Mucosa of rectum (tissue), 2 donors: Measurements from ENCODE around the gene OPRD1.
"Not testable (repeated sequence)": the region's sequence is repeated elsewhere in the genome, so short reads cannot be mapped to it uniquely, and the experiment has no call there.

Experiments
- H3K27ac ChIP-seq, 2 donors: one replicate each; pipeline ENCODE4 v1.7.0; 2013; ENCODE audit warnings: inconsistent platforms in 2 of 2, low read depth in 2 of 2, low read length in 2 of 2
- H3K27me3 ChIP-seq, 2 donors: one replicate each; pipeline ENCODE4 v1.7.0; 2013; ENCODE audit warnings: low read length in 2 of 2; ENCODE audit not compliant: control insufficient read depth in 2 of 2, insufficient read depth in 2 of 2
- H3K36me3 ChIP-seq, 2 donors: one replicate each; pipeline ENCODE4 v1.7.0; 2013; ENCODE audit warnings: low read length in 2 of 2; ENCODE audit not compliant: control insufficient read depth in 2 of 2, insufficient read depth in 2 of 2
- H3K4me1 ChIP-seq, 2 donors: one replicate each; pipeline ENCODE4 v1.7.0; 2013; ENCODE audit warnings: low read length in 2 of 2, mild to moderate bottlenecking in 1 of 2; ENCODE audit not compliant: control insufficient read depth in 2 of 2, insufficient read depth in 2 of 2
- H3K4me3 ChIP-seq, 2 donors: one replicate each; pipeline ENCODE4 v1.7.0; 2013; ENCODE audit warnings: low read length in 2 of 2
- H3K9ac ChIP-seq, 2 donors: one replicate each; pipeline ENCODE4 v1.7.0; 2013; ENCODE audit warnings: low read length in 2 of 2, low read depth in 1 of 2, mild to moderate bottlenecking in 1 of 2
- H3K9me3 ChIP-seq, 2 donors: one replicate each; pipeline ENCODE4 v1.7.0; 2013; ENCODE audit warnings: low read length in 2 of 2; ENCODE audit not compliant: control insufficient read depth in 2 of 2
- donor health status: healthy.
- donor health status: Normal muscosa, but diverticular disease.

The OPRD1 gene

GRCh38 chr1:28781305-28781704 lies 30.7 kb upstream of the OPRD1 start:
- no peak overlapping the region for H3K27ac ChIP-seq
- no peaks in the 10 kb centered on the region for H3K9me3 ChIP-seq
- H3K4me1 ChIP-seq, result no peaks in the 10 kb centered on the region
- no peaks in the 10 kb centered on the region for H3K27me3 ChIP-seq
- H3K9ac ChIP-seq, result no peak overlapping the region
- no peak overlapping the region for H3K4me3 ChIP-seq
- no peaks in the 10 kb centered on the region for H3K36me3 ChIP-seq

DNA sequence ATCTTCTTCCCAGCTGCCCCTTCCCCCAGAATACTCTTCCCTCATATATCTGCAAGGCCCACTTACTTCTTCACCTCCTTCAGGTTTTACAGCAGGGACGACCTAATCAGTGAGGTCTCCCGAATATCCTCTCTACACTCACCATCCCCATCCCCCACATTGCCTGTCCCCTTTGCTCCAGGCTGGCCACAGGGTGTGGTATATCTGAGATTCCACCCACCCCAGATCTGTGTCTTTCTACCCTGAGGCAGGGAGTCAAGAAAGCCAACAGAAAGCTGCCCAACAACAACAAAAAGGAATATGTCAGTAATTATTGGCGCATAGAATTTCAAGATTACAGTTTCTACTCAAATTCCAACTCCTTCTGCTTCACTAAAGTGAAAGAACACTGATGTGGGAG lies 30.0 kb upstream of the OPRD1 start:
- Histone ChIP-seq H3K4me1 (no peaks in the 10 kb centered on the region), H3K36me3 (no peaks in the 10 kb centered on the region), H3K4me3 (no peak overlapping the region), H3K27me3 (no peaks in the 10 kb centered on the region), H3K9me3 (no peaks in the 10 kb centered on the region), H3K27ac (no peak overlapping the region), H3K9ac (no peak overlapping the region)

DNA sequence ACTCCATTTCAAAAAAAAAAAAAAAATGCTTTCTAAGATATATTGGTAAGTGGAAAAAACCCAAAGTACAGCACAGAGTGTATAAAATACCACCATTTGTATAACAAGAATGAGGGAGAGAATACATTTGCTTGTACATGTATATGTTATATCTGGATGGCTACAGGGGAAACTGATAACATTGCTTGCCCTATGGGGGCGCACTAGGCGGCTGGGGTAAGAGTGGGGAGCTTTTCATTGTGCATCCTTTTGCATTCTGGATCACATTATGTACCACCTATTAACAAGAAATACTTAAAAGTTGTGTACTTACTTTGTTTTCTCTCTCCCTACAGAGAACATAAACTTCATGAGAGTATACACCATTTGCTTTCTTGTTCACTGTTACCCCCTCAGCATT lies 28.6 kb upstream of the OPRD1 start:
- H3K4me1 ChIP-seq, result no peaks in the 10 kb centered on the region
- no peak overlapping the region for H3K27ac ChIP-seq
- H3K9me3 ChIP-seq, result no peaks in the 10 kb centered on the region
- H3K36me3 ChIP-seq, result no peaks in the 10 kb centered on the region
- no peaks in the 10 kb centered on the region for H3K27me3 ChIP-seq
- H3K9ac ChIP-seq, result no peak overlapping the region
- H3K4me3 ChIP-seq, result no peak overlapping the region

DNA sequence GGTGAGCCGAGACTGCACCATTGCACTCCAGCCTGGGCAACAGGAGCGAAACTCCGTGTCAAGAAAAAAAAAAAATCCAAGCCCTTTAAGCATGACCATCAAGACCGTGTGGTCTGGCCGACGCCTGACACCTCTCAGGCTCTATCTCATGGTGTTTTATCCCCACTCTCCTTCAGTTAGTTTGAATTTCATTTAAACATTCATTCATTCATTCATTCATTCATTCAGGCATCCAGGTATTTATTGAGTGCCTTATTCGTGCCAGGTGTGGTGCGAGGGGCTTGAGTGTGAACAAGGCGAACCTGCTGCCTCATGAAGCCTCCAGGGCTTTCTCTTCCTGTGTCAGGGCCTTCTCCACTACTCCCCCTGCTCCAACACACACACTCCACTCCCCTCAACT lies 22.6 kb upstream of the OPRD1 start:
- no peaks in the 10 kb centered on the region for H3K36me3 ChIP-seq
- H3K4me1 ChIP-seq, result no peaks in the 10 kb centered on the region
- H3K4me3 ChIP-seq, result no peak overlapping the region
- H3K9ac ChIP-seq, result no peak overlapping the region
- H3K9me3 ChIP-seq, result no peaks in the 10 kb centered on the region
- H3K27me3 ChIP-seq, result no peaks in the 10 kb centered on the region
- H3K27ac ChIP-seq, result no peak overlapping the region

DNA sequence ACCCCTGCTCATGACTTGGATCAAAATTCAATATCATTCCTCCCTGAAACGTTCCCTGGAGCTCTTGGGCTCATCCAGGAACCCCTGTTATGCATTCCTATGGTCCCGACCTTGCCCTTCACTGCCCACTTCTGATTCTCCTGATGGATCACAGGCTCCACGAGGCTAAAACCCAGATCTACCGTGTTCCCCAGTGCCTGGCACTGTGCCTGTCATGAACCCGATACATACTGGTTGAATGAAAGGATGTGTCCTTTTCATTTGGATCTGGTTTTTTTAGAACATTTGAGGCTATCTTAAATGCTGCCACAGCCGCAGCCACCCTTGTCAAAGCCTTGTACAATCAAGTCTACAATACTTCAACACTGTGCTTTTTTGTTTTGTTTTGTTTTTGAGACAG lies 22.2 kb upstream of the OPRD1 start:
- Histone ChIP-seq H3K4me1 (no peaks in the 10 kb centered on the region), H3K27ac (no peak overlapping the region), H3K36me3 (no peaks in the 10 kb centered on the region), H3K27me3 (no peaks in the 10 kb centered on the region), H3K9me3 (no peaks in the 10 kb centered on the region), H3K9ac (no peak overlapping the region), H3K4me3 (no peak overlapping the region)

DNA sequence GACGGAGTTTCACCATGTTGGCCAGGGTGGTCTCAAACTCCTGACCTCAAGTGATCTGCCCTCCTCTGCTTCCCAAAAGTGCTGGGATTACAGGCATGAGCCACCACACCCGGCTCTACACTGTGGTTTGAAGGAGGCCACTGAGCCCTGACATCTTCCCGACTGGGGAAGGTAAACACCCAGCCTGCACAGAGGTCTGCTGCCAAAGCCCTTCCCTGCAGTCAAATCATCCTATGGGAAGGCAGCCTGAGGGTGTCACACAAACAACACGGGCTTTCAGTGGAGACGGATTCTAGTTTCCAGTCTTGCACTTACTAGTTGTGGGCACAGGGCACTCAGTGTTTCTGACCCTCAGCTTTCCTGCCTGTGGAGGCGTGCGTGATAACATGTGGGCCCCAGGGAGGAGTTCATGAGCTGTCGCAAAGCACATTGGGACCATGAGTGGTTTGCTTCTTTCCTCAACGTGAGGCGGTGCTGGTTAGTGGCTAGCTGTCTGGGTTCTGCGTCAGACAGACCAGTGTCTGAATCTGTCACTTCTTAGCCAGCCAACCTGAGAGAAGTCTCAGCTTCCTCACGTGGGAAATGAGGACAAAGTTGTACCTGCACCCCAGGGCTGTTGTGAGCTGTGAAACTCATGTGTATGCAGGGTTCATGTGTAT lies 21.5 kb upstream of the OPRD1 start:
- Histone ChIP-seq H3K36me3 (no peaks in the 10 kb centered on the region), H3K4me3 (no peak overlapping the region), H3K9me3 (no peaks in the 10 kb centered on the region), H3K27me3 (no peaks in the 10 kb centered on the region), H3K4me1 (no peaks in the 10 kb centered on the region), H3K27ac (no peak overlapping the region), H3K9ac (no peak overlapping the region)

GRCh38 chr1:28791929-28792328 lies 20.0 kb upstream of the OPRD1 start:
- H3K4me1 ChIP-seq, H3K9ac ChIP-seq, H3K27me3 ChIP-seq, H3K4me3 ChIP-seq, H3K27ac ChIP-seq, H3K9me3 ChIP-seq, H3K36me3 ChIP-seq: not testable (repeated sequence)

- no peak overlapping the region for H3K4me3 ChIP-seq
- H3K36me3 ChIP-seq, result no peaks in the 10 kb centered on the region
- no peak overlapping the region for H3K27ac ChIP-seq
- H3K9ac ChIP-seq, result no peak overlapping the region
- no peaks in the 10 kb centered on the region for H3K4me1 ChIP-seq
- no peaks in the 10 kb centered on the region for H3K9me3 ChIP-seq
- H3K27me3 ChIP-seq, result no peaks in the 10 kb centered on the region
Observed at GRCh38 chr1:28792644-28793121, 19.3 kb upstream of the OPRD1 start.

DNA sequence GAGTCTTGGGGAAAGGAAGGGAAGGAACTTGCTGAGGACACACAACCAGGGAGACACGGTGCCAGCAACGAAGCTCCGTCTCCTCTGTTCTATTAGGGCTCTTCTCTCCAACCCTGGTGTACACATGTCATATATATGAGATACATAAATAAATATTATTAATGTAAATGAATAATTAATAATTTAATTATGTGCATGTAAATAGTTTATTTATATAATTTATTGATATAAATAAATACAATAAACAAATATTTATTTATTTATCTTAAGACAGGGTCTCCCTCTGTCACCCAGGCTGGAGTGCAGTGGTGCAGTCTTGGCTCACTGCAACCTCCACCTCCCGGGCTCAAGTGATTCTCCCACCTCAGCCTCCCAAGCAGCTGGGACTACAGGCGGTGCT lies 17.4 kb upstream of the OPRD1 start:
- not testable (repeated sequence) for H3K36me3 ChIP-seq, H3K9me3 ChIP-seq, H3K27me3 ChIP-seq, H3K9ac ChIP-seq, H3K27ac ChIP-seq, H3K4me1 ChIP-seq, H3K4me3 ChIP-seq

GRCh38 chr1:28796352-28797211 lies 15.4 kb upstream of the OPRD1 start:
- H3K9ac ChIP-seq, result no peak overlapping the region
- H3K9me3 ChIP-seq, result no peaks in the 10 kb centered on the region
- H3K36me3 ChIP-seq, result no peaks in the 10 kb centered on the region
- no peak overlapping the region for H3K4me3 ChIP-seq
- no peaks in the 10 kb centered on the region for H3K27me3 ChIP-seq
- H3K4me1 ChIP-seq, result no peaks in the 10 kb centered on the region
- no peak overlapping the region for H3K27ac ChIP-seq
